DND-41 (cell line): Measurements from ENCODE around the gene RAB14.
"Not testable (repeated sequence)": the region's sequence is repeated elsewhere in the genome, so short reads cannot be mapped to it uniquely, and the experiment has no call there.

ENCODE experiments used
- CTCF ChIP-seq: IDR thresholded peaks from 2 replicates; pipeline ENCODE4 v1.5.1; 2012; ENCODE audit warnings: borderline replicate concordance, low read length, moderate library complexity, mild to moderate bottlenecking; ENCODE audit not compliant: poor library complexity, severe bottlenecking; ENCODE audit errors: extremely low read depth
- EZH2 ChIP-seq: IDR thresholded peaks from 3 replicates; pipeline ENCODE4 v1.6.1; 2012; ENCODE audit warnings: borderline replicate concordance, low read depth, mild to moderate bottlenecking, moderate library complexity, low read length, inconsistent platforms; ENCODE audit not compliant: severe bottlenecking

GRCh38 chr9:121129384-121129783 lies 72.3 kb downstream of the RAB14 start:
- TF ChIP-seq CTCF, EZH2: not testable (repeated sequence)
